Common myeloid progenitor, CD34-positive (primary cell): Measurements from ENCODE around the gene NELL2.

Experiments
- CTCF ChIA-PET: fragments of 350-600 bp; sonication (Branson Sonifier 250); formaldehyde crosslinking; loops from one replicate; lab custom pipeline; 2021; ENCODE audit warnings: antibody characterized with exemption; lab: Charles Lee
- POLR2A ChIA-PET: fragments of 350-600 bp; sonication (Branson Sonifier 250); formaldehyde crosslinking; loops from one replicate; lab custom pipeline; 2021; ENCODE audit warnings: antibody characterized with exemption; lab: Charles Lee
- DNase-seq, 3 donors: peaks; one replicate each; pipeline versions ENCODE4 v3.0.0 to v3.0.0-alpha.2; 2013
- H3K27ac ChIP-seq, 2 experiments: 1 replicate in 1 of 2; 2 replicates in 1 of 2; pipeline ENCODE4 v1.7.0; 2013; ENCODE audit warnings: inconsistent platforms in 2 of 2, low read length in 2 of 2, mild to moderate bottlenecking in 2 of 2, low read depth in 1 of 2, moderate library complexity in 1 of 2; ENCODE audit not compliant: severe bottlenecking in 2 of 2, insufficient read depth in 1 of 2, poor library complexity in 1 of 2
- H3K27me3 ChIP-seq, 5 experiments: replicated peaks in 2 of 5; 1 replicate in 3 of 5; 2 replicates in 2 of 5; pipeline versions ENCODE4 v1.6.1 to v1.7.0; 2013; ENCODE audit warnings: low read length in 4 of 5, mild to moderate bottlenecking in 2 of 5, moderate library complexity in 2 of 5, inconsistent platforms in 1 of 5; ENCODE audit not compliant: insufficient read depth in 5 of 5, control insufficient read depth in 4 of 5
- H3K36me3 ChIP-seq, 4 experiments: 1 replicate in 2 of 4; 2 replicates in 2 of 4; pipeline versions ENCODE4 v1.6.1 to v1.7.0; 2013; ENCODE audit warnings: low read length in 3 of 4, control low read depth in 1 of 4, mild to moderate bottlenecking in 1 of 4; ENCODE audit not compliant: control insufficient read depth in 4 of 4, insufficient read depth in 4 of 4
- H3K4me1 ChIP-seq, 4 experiments: 1 replicate in 3 of 4; 2 replicates in 1 of 4; pipeline versions ENCODE4 v1.6.1 to v1.7.1; 2013; ENCODE audit warnings: low read length in 3 of 4, mild to moderate bottlenecking in 3 of 4, control low read depth in 1 of 4, inconsistent platforms in 1 of 4, moderate library complexity in 1 of 4; ENCODE audit not compliant: control insufficient read depth in 4 of 4, insufficient read depth in 4 of 4; ENCODE audit errors: control extremely low read depth in 1 of 4
- H3K4me3 ChIP-seq, 7 experiments: 1 replicate in 4 of 7; 2 replicates in 3 of 7; pipeline versions ENCODE4 v1.5.1 to v1.7.0; 2013; ENCODE audit warnings: mild to moderate bottlenecking in 7 of 7, low read length in 6 of 7, moderate library complexity in 6 of 7, inconsistent platforms in 2 of 7, low read depth in 2 of 7, control low read depth in 1 of 7; ENCODE audit not compliant: insufficient read depth in 4 of 7, control insufficient read depth in 1 of 7; ENCODE audit errors: extremely low read depth in 1 of 7
- H3K9me3 ChIP-seq, 5 experiments: 1 replicate in 4 of 5; 2 replicates in 1 of 5; pipeline versions ENCODE4 v1.6.1 to v1.7.1; 2013; ENCODE audit warnings: low read length in 4 of 5, mild to moderate bottlenecking in 2 of 5, inconsistent platforms in 1 of 5, low read depth in 1 of 5, moderate library complexity in 1 of 5; ENCODE audit not compliant: control insufficient read depth in 4 of 5, insufficient read depth in 2 of 5; ENCODE audit errors: control extremely low read depth in 1 of 5
- WGBS: methylation state at CpG from one replicate; pipeline ENCODE4 v1.1.5; 2013; ENCODE audit not compliant: insufficient coverage; 5-methylcytosine and 5-hydroxymethylcytosine counted together

The NELL2 gene

DNA sequence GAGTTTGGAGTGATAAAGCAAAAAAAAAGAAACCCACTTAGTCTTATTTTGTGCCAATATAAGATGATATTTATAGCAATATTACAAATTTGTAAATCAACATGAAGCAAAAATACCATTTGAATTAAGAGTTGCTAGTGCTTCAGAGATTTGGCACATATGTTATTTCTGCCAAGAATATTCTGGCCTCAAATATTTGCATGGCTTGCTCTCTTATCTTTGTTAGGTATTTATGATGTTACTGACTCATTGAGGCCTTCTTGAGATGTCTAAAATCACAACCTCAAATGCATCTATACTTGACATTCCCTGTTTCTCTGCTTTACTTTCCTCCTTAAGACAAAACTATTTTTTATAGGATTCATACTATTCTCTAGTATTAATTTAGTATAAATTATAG, 301.5 kb downstream of the NELL2 start:
- ChIA-PET POLR2A (no interaction called here), CTCF (no interaction called here)
- Histone ChIP-seq H3K36me3 (no peaks in the 10 kb centered on the region), H3K4me1 (no peaks in the 10 kb centered on the region), H3K27me3 (no peaks in the 10 kb centered on the region), H3K4me3 (no peak overlapping the region), H3K9me3 (no peaks in the 10 kb centered on the region), H3K27ac (no peak overlapping the region)
- no peak for DNase-seq

DNA sequence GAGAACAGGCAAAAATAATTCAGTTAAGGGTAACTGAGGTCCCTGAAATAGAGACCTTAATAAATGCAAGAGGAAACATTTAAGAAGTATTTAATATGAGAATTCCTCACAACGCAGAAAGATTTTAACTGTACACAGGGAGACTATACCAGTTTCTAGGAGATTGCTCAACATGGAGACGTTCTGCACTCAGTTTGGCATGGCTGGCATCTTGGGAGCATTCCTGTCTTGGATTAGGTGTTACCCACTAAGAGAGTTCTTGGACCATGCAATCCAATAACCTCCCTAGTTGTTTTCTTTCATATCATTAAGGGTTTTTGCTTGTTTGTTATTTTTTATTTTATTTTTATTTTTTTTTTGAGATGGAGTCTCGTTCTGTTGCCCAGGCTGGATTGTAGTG, 302.4 kb downstream of the NELL2 start:
- Histone ChIP-seq H3K27me3 (no peaks in the 10 kb centered on the region), H3K9me3 (no peaks in the 10 kb centered on the region), H3K36me3 (no peaks in the 10 kb centered on the region), H3K4me1 (no peaks in the 10 kb centered on the region), H3K27ac (no peak overlapping the region), H3K4me3 (no peak overlapping the region)
- ChIA-PET CTCF (no interaction called here), POLR2A (no interaction called here)
- 95% methylated on average over 2 of the region's 3 CpGs for WGBS
- no peak for DNase-seq

DNA sequence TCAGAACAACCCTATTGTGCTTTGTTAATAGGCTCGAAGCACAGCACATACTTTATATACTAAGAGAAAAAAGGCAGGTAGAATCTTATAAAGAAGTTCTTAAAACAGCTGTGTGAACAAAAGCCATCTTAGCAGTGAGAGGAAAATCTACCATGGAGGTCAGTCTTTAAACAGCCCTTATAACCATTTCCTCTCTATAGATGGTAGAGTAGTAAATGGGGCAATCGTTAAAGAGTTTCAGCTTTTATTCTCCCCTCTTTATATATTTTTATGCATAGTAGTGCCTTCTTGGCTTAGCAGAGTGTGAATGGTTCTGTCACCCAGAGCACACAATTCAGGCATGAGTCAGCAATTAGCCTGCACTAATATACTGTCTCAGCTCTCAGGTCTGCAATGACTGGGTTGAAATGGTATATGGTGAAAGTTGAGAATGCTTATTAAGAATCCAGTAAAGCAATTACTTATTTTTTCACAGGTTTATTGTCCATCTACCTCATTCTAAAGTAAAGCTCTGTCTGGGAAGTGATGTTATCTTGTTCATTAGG, 305.0 kb downstream of the NELL2 start:
- no CpG with 5 or more reads among the region's 2 CpGs for WGBS
- no peaks in the 10 kb centered on the region for H3K9me3 ChIP-seq
- POLR2A ChIA-PET: no interaction called here

DNA sequence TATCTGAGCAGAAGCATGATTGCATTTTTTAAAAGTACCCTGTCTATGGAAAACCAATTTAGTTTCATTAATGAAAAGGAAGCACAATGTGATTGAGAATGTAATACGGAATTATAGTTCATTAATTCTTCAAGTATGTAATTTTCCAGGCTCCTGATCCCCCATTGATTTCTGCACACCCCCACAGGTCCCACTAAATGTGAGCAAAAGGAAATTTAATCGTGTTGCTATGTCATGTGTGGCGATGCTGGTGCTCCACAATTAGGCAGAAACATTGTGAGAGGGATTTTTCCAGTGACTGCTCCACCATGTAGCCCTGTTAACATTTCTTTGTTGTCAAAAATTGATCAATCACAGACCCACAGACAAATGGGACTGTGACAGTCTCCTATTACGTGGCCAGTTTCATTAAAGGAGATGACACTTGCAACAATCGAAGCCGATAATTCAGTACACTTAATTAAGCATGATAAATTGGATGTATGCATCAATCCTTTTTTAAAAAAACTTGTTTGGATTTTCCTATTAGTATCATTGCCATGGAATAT, 306.0 kb downstream of the NELL2 start:
- DNase-seq: no peak
- H3K4me3 ChIP-seq: no peak overlapping the region
- POLR2A ChIA-PET: no interaction called here
- no peak overlapping the region for H3K27ac ChIP-seq
- no peaks in the 10 kb centered on the region for H3K9me3 ChIP-seq
- CTCF ChIA-PET: no interaction called here
- H3K4me1 ChIP-seq: no peaks in the 10 kb centered on the region
- no peaks in the 10 kb centered on the region for H3K27me3 ChIP-seq
- 100% methylated on average over 2 of the region's 6 CpGs for WGBS
- H3K36me3 ChIP-seq: no peaks in the 10 kb centered on the region

More for the DNA sequence above, 305.0 kb downstream of the NELL2 start:
- CTCF ChIA-PET: interaction anchor here (0.6 kb wide), 1 partner anchor 28 kb away, joined by 3 read pairs; no protein-coding TSS in a partner anchor
- Histone ChIP-seq H3K4me1 (no peaks in the 10 kb centered on the region), H3K27ac (no peak overlapping the region), H3K36me3 (no peaks in the 10 kb centered on the region), H3K27me3 (no peaks in the 10 kb centered on the region), H3K4me3 (no peak overlapping the region)
- peak in 1 of 3 donors; percentile 0 for DNase-seq

DNA sequence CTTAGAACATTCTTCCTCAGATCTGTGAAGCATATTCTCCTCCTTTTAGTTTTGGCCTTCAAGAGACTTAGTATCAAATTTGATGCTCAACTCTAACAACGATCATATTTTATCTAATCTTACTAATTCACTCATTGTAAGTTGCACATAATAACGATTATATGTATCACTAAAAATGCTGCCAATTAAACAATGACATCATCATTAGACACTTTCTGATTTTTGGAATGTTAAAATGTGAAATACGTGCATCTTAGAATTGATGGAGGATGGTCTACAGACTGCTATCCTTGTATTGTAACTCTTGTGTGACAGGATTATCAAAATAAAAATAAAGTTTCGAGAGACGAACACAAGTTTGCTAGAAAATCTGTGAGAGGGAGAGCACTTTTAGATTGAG, 311.0 kb downstream of the NELL2 start:
- H3K9me3 ChIP-seq: no peaks in the 10 kb centered on the region
- H3K27ac ChIP-seq: no peak overlapping the region
- H3K36me3 ChIP-seq: no peaks in the 10 kb centered on the region
- no peaks in the 10 kb centered on the region for H3K27me3 ChIP-seq
- ChIA-PET POLR2A (no interaction called here), CTCF (no interaction called here)
- H3K4me1 ChIP-seq: no peaks in the 10 kb centered on the region
- H3K4me3 ChIP-seq: no peak overlapping the region
- DNase-seq: no peak
- 100% methylated on average over 4 of the region's 5 CpGs for WGBS

DNA sequence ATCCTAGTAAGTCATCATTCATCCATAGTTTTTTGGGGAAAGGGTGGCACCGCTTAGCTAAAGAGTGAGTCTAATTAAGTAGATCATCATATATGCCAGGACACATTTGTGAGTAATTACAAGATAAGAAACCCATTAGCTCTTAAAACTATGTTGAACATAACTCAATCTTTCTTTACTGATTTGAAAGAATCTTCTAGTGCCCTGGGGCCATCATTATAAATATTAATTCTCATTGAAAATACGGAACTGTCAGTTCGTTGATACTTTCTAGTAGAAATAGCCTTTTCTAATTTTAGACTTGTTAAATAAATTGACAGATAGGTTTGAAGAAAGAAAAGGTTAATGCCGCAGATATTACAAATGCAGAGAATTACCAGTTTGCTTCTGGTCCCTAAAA, 312.6 kb downstream of the NELL2 start:
- CTCF ChIA-PET: no interaction called here
- WGBS: no CpG with 5 or more reads among the region's 4 CpGs

DNA sequence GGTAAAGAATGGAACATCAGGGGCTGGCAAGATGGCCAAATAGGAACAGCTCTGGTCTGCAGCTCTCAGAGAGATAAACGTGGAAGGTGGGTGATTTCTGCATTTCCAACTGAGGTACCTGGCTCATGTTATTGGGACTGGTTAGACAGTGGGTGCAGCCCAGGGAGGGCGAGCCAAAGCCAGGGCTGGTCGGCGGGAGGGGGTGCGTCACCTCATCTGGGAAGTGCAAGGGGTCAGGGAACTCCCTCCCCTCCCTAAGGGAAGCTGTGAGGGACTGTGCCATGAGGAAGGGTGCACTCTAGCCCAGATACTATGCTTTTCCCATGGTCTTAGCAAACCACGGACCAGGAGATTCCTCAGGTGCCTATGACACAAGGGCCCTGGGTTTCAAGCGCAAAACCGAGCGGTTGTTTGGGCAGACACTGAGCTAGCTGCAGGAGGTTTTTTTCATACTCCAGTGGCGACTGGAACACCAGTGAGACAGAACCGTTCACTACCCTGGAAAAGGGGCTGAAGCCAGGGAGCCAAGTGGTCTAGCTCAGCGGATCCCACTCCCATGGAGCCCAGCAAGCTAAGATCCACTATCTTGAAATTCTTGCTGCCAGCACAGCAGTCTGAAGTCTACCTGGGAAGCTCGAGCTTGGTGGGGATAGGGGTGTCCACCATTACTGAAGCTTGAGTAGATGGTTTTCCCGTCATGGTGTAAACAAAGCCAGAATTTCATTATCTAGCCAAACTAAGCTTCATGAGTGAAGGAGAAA, 317.6 kb downstream of the NELL2 start:
- Histone ChIP-seq H3K9me3 (no peaks in the 10 kb centered on the region), H3K4me3 (no peak overlapping the region), H3K36me3 (no peaks in the 10 kb centered on the region), H3K27me3 (no peaks in the 10 kb centered on the region), H3K27ac (no peak overlapping the region), H3K4me1 (no peaks in the 10 kb centered on the region)
- DNase-seq: no peak
- POLR2A ChIA-PET: no interaction called here
- CTCF ChIA-PET: no interaction called here
- 97% methylated on average over 13 of the region's 14 CpGs for WGBS

More for the DNA sequence above, 312.6 kb downstream of the NELL2 start:
- Histone ChIP-seq H3K9me3 (no peaks in the 10 kb centered on the region), H3K27me3 (no peaks in the 10 kb centered on the region), H3K27ac (no peak overlapping the region), H3K4me3 (no peak overlapping the region), H3K4me1 (no peaks in the 10 kb centered on the region), H3K36me3 (no peaks in the 10 kb centered on the region)
- no peak for DNase-seq
- POLR2A ChIA-PET: no interaction called here
